Activated B cell treated with CpG ODN at 0.5 μM for 24 hours (primary cell): ENCODE results near the gene SLC2A11. TPM values are rescaled to one million over a fixed set of nuclear protein-coding genes. Genes with fewer than 3 reads are reported as not detected.

Source experiments
- ATAC-seq: fragments of 200-7000 bp; cut with Tn5 transposase; one replicate; pipeline ENCODE4 v1.10.0; 2021; ENCODE audit warnings: low read depth, mild to moderate bottlenecking, moderate library complexity
- CTCF ChIA-PET: fragments of 350-600 bp; sonication (Branson Sonifier 250); formaldehyde crosslinking; loops from one replicate; lab custom pipeline; 2021; ENCODE audit warnings: antibody characterized with exemption; lab: Charles Lee
- POLR2A ChIA-PET: fragments of 350-600 bp; sonication (Branson Sonifier 250); formaldehyde crosslinking; loops from one replicate; lab custom pipeline; 2021; ENCODE audit warnings: antibody characterized with exemption; lab: Charles Lee
- DNase-seq: peaks from one replicate; pipeline ENCODE4 v3.0.0; 2022
- H3K27ac Mint-ChIP-seq: one replicate; pipeline ENCODE4 v1.8.0; 2020; ENCODE audit warnings: mixed read lengths
- H3K27me3 Mint-ChIP-seq: one replicate; pipeline ENCODE4 v1.8.0; 2021; ENCODE audit warnings: mixed read lengths
- H3K36me3 Mint-ChIP-seq: one replicate; pipeline ENCODE4 v1.8.0; 2021; ENCODE audit warnings: low read depth, mixed read lengths
- H3K4me1 Mint-ChIP-seq: one replicate; pipeline ENCODE4 v1.8.0; 2021; ENCODE audit warnings: mixed read lengths
- H3K4me3 Mint-ChIP-seq: one replicate; pipeline ENCODE4 v1.8.0; 2020; ENCODE audit warnings: mild to moderate bottlenecking, mixed read lengths
- H3K9me3 Mint-ChIP-seq: one replicate; pipeline ENCODE4 v1.8.0; 2020; ENCODE audit warnings: mixed read lengths
- CTCF ChIP-seq: fragments of 200-600 bp; IDR thresholded peaks from one replicate; pipeline ENCODE4 v1.8.0; 2022; ENCODE audit warnings: antibody characterized with exemption, mild to moderate bottlenecking
- intact Hi-C: fragments of 100-400 bp; cut with micrococcal nuclease; formaldehyde crosslinking; loops from one replicate; pipeline ENCODE4 v1.15.1; 2024
- total RNA-seq: library from RNA; stranded (reverse); gene quantifications from 2 replicates; pipeline ENCODE4 v1.2.3, GENCODE V29; 2022

Gene SLC2A11
- total RNA-seq, 1 donor from 2014 or later = 30.2 TPM

- intact Hi-C loops = loop anchor here (10.0 kb wide), 2 partner anchors 597 to 693 kb away; partner anchors contain the start of genes RAB36 and RSPH14
- no peaks in the 10 kb centered on the region for H3K27me3 Mint-ChIP-seq
- H3K4me1 Mint-ChIP-seq = peaks cover 62% of the 10 kb centered on the region
- no peaks in the 10 kb centered on the region for H3K9me3 Mint-ChIP-seq
- DNase-seq = no peak
- peaks cover 28% of the 10 kb centered on the region for H3K36me3 Mint-ChIP-seq
- no peak for TF ChIP-seq CTCF
- POLR2A ChIA-PET = interaction anchor here (0.9 to 2.5 kb wide), 7 partner anchors 12 to 85 kb away, joined by 3 to 17 read pairs (median 6); partner anchors contain the start of genes SLC2A11 and SMARCB1
- ATAC-seq = no peak
- peak overlapping the region; percentile 88 for H3K4me3 Mint-ChIP-seq
- CTCF ChIA-PET = interaction anchor here (1.0 to 1.1 kb wide), 2 partner anchors 12 to 66 kb away, joined by 4 to 5 read pairs; no protein-coding TSS in a partner anchor
- peak overlapping the region; percentile 95 for H3K27ac Mint-ChIP-seq
Measured at GRCh38 chr22:23837496-23837859, 20.2 kb upstream of the SLC2A11 start.

- peak overlapping the region; percentile 88 for H3K4me3 Mint-ChIP-seq
- peaks cover 28% of the 10 kb centered on the region for H3K36me3 Mint-ChIP-seq
- H3K27me3 Mint-ChIP-seq = no peaks in the 10 kb centered on the region
- no peak for TF ChIP-seq CTCF
- intact Hi-C loops = loop anchor here (1.0 to 10.0 kb wide), 7 partner anchors 8 to 693 kb away; partner anchors contain the start of genes MIF, RAB36 and RSPH14
- no peak for DNase-seq
- ChIA-PET CTCF (interaction anchor here (1.0 to 1.1 kb wide), 2 partner anchors 11 to 67 kb away, joined by 4 to 5 read pairs; no protein-coding TSS in a partner anchor), POLR2A (interaction anchor here (0.7 to 2.5 kb wide), 19 partner anchors 8 to 121 kb away, joined by 3 to 25 read pairs (median 5); partner anchors contain the start of genes CHCHD10, MIF, MMP11 and SLC2A11)
- H3K4me1 Mint-ChIP-seq = peaks cover 68% of the 10 kb centered on the region
- ATAC-seq = peak; percentile 42
- H3K27ac Mint-ChIP-seq = peak overlapping the region; percentile 95
- no peaks in the 10 kb centered on the region for H3K9me3 Mint-ChIP-seq
Measured at GRCh38 chr22:23837911-23838680, 19.6 kb upstream of the SLC2A11 start.

- TF ChIP-seq CTCF = no peak
- Mint-ChIP-seq H3K4me1 (peaks cover 75% of the 10 kb centered on the region), H3K27ac (peak within 1 kb of the TSS; percentile 95), H3K36me3 (peaks cover 22% of the 10 kb centered on the region), H3K4me3 (peak within 1 kb of the TSS; percentile 88), H3K27me3 (no peaks in the 10 kb centered on the region), H3K9me3 (no peaks in the 10 kb centered on the region)
- CTCF ChIA-PET = interaction anchor here (1.1 kb wide), 1 partner anchor 68 kb away, joined by 4 read pairs; no protein-coding TSS in a partner anchor
- POLR2A ChIA-PET = interaction anchor here (0.7 to 2.5 kb wide), 17 partner anchors 7 to 122 kb away, joined by 3 to 25 read pairs (median 5); partner anchors contain the start of genes CHCHD10, MIF, MMP11 and SLC2A11
- DNase-seq = peak; percentile 95
- intact Hi-C loops = loop anchor here (1.0 to 10.0 kb wide), 10 partner anchors 9 to 694 kb away; partner anchors contain the start of genes MIF, RAB36 and RSPH14
- ATAC-seq = peak; percentile 82
Measured at GRCh38 chr22:23838681-23839468, 18.8 kb upstream of the SLC2A11 start, which contains the start of gene DERL3. TSS of gene DERL3 (minus strand) at chr22:23839006. CDS start at chr22:23838987, 19 bp downstream.

- no peak for DNase-seq
- Mint-ChIP-seq H3K27me3 (no peaks in the 10 kb centered on the region), H3K9me3 (no peaks in the 10 kb centered on the region), H3K4me1 (peaks cover 84% of the 10 kb centered on the region), H3K27ac (peak overlapping the region; percentile 95), H3K36me3 (peaks cover 17% of the 10 kb centered on the region), H3K4me3 (no peak overlapping the region)
- no peak for ATAC-seq
- POLR2A ChIA-PET = no interaction called here
- no peak for TF ChIP-seq CTCF
- intact Hi-C loops = loop anchor here (10.0 kb wide), 1 partner anchor 435 kb away; no protein-coding TSS in a partner anchor
- CTCF ChIA-PET = no interaction called here
Measured at GRCh38 chr22:23840026-23840425, 17.6 kb upstream of the SLC2A11 start.
